ENCODE measurements around the gene SLC6A8. TPM values are rescaled to one million over a fixed set of nuclear protein-coding genes. Genes with fewer than 3 reads are reported as not detected.

SLC6A8 gene
- total RNA-seq, 2 experiments from 2014 or later: not detected

GRCh38 chrX:153692003-153692402 lies 4.3 kb downstream of the SLC6A8 start:
- Histone ChIP-seq H3K4me3 (ENCODE audit: low read depth, low read length, poor library complexity, severe bottlenecking) (no peak overlapping the region), H3K27ac (ENCODE audit: low read depth, low read length, poor library complexity, severe bottlenecking) (no peak overlapping the region), H3K79me2 (ENCODE audit: insufficient read depth, low read depth, low read length) (no peaks in the 10 kb centered on the region), H3K9me2 (ENCODE audit: insufficient read depth, low read length) (no peaks in the 10 kb centered on the region), H4K20me1 (ENCODE audit: insufficient read depth, low read length) (no peaks in the 10 kb centered on the region), H3K9me3 (ENCODE audit: low read length) (no peaks in the 10 kb centered on the region), H3K4me2 (ENCODE audit: low read length) (no peak overlapping the region), H3K36me3 (ENCODE audit: insufficient read depth, low read length) (no peaks in the 10 kb centered on the region), H3K4me1 (ENCODE audit: insufficient read depth, low read length, poor library complexity, severe bottlenecking) (no peaks in the 10 kb centered on the region), H2AFZ (ENCODE audit: low read length) (no peak overlapping the region)
- TF ChIP-seq CTCF (conservative IDR thresholded peaks at IDR 0.05; ENCODE audit: low read length) (no peak), EZH2phosphoT487 (IDR thresholded peaks at IDR 0.05; ENCODE audit: borderline replicate concordance, low read depth, low read length) (no peak)
- intact Hi-C loops (cut with micrococcal nuclease; ENCODE audit: unreplicated experiment): no loop called here
- no TSS peak for BruUV-seq (replicated peaks)
- no peak for DNase-seq (ENCODE audit: low spot score)
- CTCF ChIA-PET (ENCODE audit: unreplicated experiment): no interaction called here
- POLR2A ChIA-PET: interaction anchor here (0.6 kb wide), 1 partner anchor 25 kb away, joined by 3 read pairs; no protein-coding TSS in a partner anchor

- no TSS peak for BruUV-seq (replicated peaks)
These were observed 5.0 kb downstream of the SLC6A8 start for GRCh38 chrX:153692611-153693156.

More at GRCh38 chrX:153692611-153693156, 5.0 kb downstream of the SLC6A8 start:
- ChIA-PET CTCF (ENCODE audit: unreplicated experiment) (no interaction called here), POLR2A (no interaction called here)
- TF ChIP-seq EZH2phosphoT487 (IDR thresholded peaks at IDR 0.05; ENCODE audit: borderline replicate concordance, low read depth, low read length) (no peak), CTCF (conservative IDR thresholded peaks at IDR 0.05; ENCODE audit: low read length) (no peak)
- Histone ChIP-seq H3K36me3 (ENCODE audit: insufficient read depth, low read length) (no peaks in the 10 kb centered on the region), H2AFZ (ENCODE audit: low read length) (no peak overlapping the region), H4K20me1 (ENCODE audit: insufficient read depth, low read length) (no peaks in the 10 kb centered on the region), H3K4me2 (ENCODE audit: low read length) (no peak overlapping the region), H3K79me2 (ENCODE audit: insufficient read depth, low read depth, low read length) (no peaks in the 10 kb centered on the region), H3K9me3 (ENCODE audit: low read length) (no peaks in the 10 kb centered on the region), H3K9me2 (ENCODE audit: insufficient read depth, low read length) (no peaks in the 10 kb centered on the region), H3K4me1 (ENCODE audit: insufficient read depth, low read length, poor library complexity, severe bottlenecking) (no peaks in the 10 kb centered on the region), H3K4me3 (ENCODE audit: low read depth, low read length, poor library complexity, severe bottlenecking) (no peak overlapping the region), H3K27ac (ENCODE audit: low read depth, low read length, poor library complexity, severe bottlenecking) (no peak overlapping the region)
- no peak for DNase-seq (ENCODE audit: low spot score)
- intact Hi-C loops (cut with micrococcal nuclease; ENCODE audit: unreplicated experiment): no loop called here
